Testis (tissue), 2 donors: ENCODE measurements around the gene ARHGAP22.

Experiments used
- POLR2A ChIP-seq: fragments of 450-650 bp; IDR thresholded peaks from one replicate; pipeline ENCODE4 v1.6.1; 2017; ENCODE audit warnings: antibody characterized with exemption, mild to moderate bottlenecking, moderate library complexity
- TF ChIP-seq, protein P1 (sequence below), 3 experiments: fragments of 450-650 bp in 2 of 3; fragments of 200-600 bp in 1 of 3; sonication (generic) in 1 of 3; IDR thresholded peaks; one replicate each; pipeline ENCODE4 v1.5.1; 2016 to 2019; ENCODE audit warnings: antibody characterized with exemption in 3 of 3, mild to moderate bottlenecking in 2 of 3, moderate library complexity in 1 of 3

DNA sequence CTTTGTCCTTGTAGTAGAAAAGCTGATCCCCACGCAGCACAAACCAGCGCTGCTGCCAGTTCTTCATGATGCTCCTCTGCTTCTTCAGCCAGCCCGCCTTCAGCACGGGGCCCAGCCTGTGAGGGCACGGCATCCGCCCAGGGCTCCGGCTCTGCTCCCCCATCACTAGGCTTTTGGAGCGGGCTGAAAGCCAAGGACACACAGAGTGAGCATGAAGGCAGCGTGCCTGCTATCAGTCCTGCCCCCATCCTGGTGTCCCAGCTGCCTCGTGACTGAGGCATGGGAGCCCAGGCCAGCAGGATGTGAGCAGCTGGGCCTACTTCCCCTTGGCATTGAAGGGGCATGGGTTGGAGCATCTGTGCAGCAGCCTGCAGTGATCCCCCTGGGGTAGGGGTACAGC lies 21.9 kb downstream of the ARHGAP22 start:
- TF ChIP-seq, protein P1, sequence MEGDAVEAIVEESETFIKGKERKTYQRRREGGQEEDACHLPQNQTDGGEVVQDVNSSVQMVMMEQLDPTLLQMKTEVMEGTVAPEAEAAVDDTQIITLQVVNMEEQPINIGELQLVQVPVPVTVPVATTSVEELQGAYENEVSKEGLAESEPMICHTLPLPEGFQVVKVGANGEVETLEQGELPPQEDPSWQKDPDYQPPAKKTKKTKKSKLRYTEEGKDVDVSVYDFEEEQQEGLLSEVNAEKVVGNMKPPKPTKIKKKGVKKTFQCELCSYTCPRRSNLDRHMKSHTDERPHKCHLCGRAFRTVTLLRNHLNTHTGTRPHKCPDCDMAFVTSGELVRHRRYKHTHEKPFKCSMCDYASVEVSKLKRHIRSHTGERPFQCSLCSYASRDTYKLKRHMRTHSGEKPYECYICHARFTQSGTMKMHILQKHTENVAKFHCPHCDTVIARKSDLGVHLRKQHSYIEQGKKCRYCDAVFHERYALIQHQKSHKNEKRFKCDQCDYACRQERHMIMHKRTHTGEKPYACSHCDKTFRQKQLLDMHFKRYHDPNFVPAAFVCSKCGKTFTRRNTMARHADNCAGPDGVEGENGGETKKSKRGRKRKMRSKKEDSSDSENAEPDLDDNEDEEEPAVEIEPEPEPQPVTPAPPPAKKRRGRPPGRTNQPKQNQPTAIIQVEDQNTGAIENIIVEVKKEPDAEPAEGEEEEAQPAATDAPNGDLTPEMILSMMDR (IDR thresholded peaks at IDR 0.05), result no peak
- TF ChIP-seq POLR2A, result no peak
